SK-N-SH (cell line): Measurements from ENCODE around the gene PSAP. TPM values are rescaled to one million over a fixed set of nuclear protein-coding genes. Genes with fewer than 3 reads are reported as not detected.
A peak's percentile ranks its signal among the peaks of the same experiment; 100 is the strongest.

Experiments used
- CTCF ChIA-PET: fragments of 300-600, 350-600 bp; formaldehyde crosslinking; extraction: SDS; loops from one replicate; lab custom pipeline; 2021; lab: Yijun Ruan, JAX
- POLR2A ChIA-PET: fragments of 350-600 bp; sonication (Branson Sonifier 250); formaldehyde crosslinking; extraction: SDS; loops from one replicate; lab custom pipeline; 2020; ENCODE audit warnings: antibody characterized with exemption, inconsistent platforms; lab: Yijun Ruan, JAX
- DNase-seq: peaks from one replicate; pipeline ENCODE4 v3.0.0; 2012
- H2AFZ ChIP-seq: fragments of 200-600 bp; sonication (generic); 2 replicates; pipeline ENCODE4 v1.8.1; 2016; ENCODE audit warnings: antibody characterized with exemption, mild to moderate bottlenecking, low read depth
- H3F3A ChIP-seq: fragments of 200-600 bp; sonication (generic); replicated peaks from 2 replicates; pipeline ENCODE3; 2016; ENCODE audit warnings: antibody characterized with exemption, mild to moderate bottlenecking; ENCODE audit not compliant: insufficient read depth
- H3K27ac ChIP-seq, 2 experiments: fragments of 200-500 bp in 1 of 2; fragments of 200-600 bp in 1 of 2; sonication (Bioruptor generic) in 1 of 2; sonication (generic), shearing (Covaris generic) in 1 of 2; 2 replicates each; pipeline versions ENCODE4 v1.5.1 to v1.6.1; 2014 to 2016; ENCODE audit warnings: low read depth in 2 of 2, inconsistent platforms in 1 of 2, low read length in 1 of 2, mild to moderate bottlenecking in 1 of 2, mixed read lengths in 1 of 2
- H3K27me3 ChIP-seq: fragments of 200-600 bp; sonication (generic), shearing (Covaris generic); 2 replicates; pipeline ENCODE4 v1.6.1; 2016; ENCODE audit warnings: mixed run types; ENCODE audit not compliant: insufficient read depth
- H3K36me3 ChIP-seq, 2 experiments: fragments of 200-500 bp in 1 of 2; fragments of 200-600 bp in 1 of 2; sonication (Bioruptor generic) in 1 of 2; sonication (generic) in 1 of 2; replicated peaks in 1 of 2; 2 replicates each; pipeline versions ENCODE3 to v1.5.1; 2014 to 2016; ENCODE audit warnings: low read length in 1 of 2, mild to moderate bottlenecking in 1 of 2; ENCODE audit not compliant: insufficient read depth in 2 of 2, control insufficient read depth in 1 of 2
- H3K4me1 ChIP-seq, 2 experiments: fragments of 200-500 bp in 1 of 2; fragments of 200-600 bp in 1 of 2; sonication (Bioruptor generic) in 1 of 2; sonication (generic), shearing (Covaris generic) in 1 of 2; 2 replicates each; pipeline versions ENCODE4 v1.5.1 to v1.6.1; 2014 to 2016; ENCODE audit warnings: low read depth in 1 of 2, low read length in 1 of 2, mixed run types in 1 of 2; ENCODE audit not compliant: insufficient read depth in 2 of 2, control insufficient read depth in 1 of 2
- H3K4me2 ChIP-seq: fragments of 200-600 bp; sonication (generic), shearing (Covaris generic); 2 replicates; pipeline ENCODE4 v1.6.1; 2017; ENCODE audit warnings: mixed run types
- H3K4me3 ChIP-seq, 2 experiments: fragments of 200-500 bp in 1 of 2; fragments of 200-600 bp in 1 of 2; sonication (Bioruptor generic) in 1 of 2; sonication (generic), shearing (Covaris generic) in 1 of 2; 2 replicates each; pipeline versions ENCODE4 v1.5.1 to v1.8.1; 2014 to 2016; ENCODE audit warnings: low read depth in 2 of 2, inconsistent platforms in 1 of 2, low read length in 1 of 2, mild to moderate bottlenecking in 1 of 2, mixed read lengths in 1 of 2, moderate library complexity in 1 of 2
- H3K79me2 ChIP-seq: fragments of 200-600 bp; sonication (generic); 2 replicates; pipeline ENCODE4 v1.8.1; 2017; ENCODE audit warnings: mild to moderate bottlenecking; ENCODE audit not compliant: insufficient read depth
- H3K9ac ChIP-seq: fragments of 200-600 bp; sonication (generic); 2 replicates; pipeline ENCODE4 v1.6.1; 2017; ENCODE audit warnings: mixed run types
- H3K9me2 ChIP-seq: fragments of 200-600 bp; sonication (generic); 2 replicates; pipeline ENCODE4 v1.6.1; 2017; ENCODE audit warnings: mixed run types
- H3K9me3 ChIP-seq: fragments of 200-600 bp; sonication (generic); 2 replicates; pipeline ENCODE4 v1.6.1; 2017; ENCODE audit warnings: mixed run types, mild to moderate bottlenecking, moderate library complexity
- H4K20me1 ChIP-seq: fragments of 200-600 bp; sonication (generic); 2 replicates; pipeline ENCODE4 v1.6.1; 2017; ENCODE audit warnings: mild to moderate bottlenecking, mixed run types; ENCODE audit not compliant: insufficient read depth
- CHD2 ChIP-seq: fragments of 150-350 bp; IDR thresholded peaks from 2 replicates; pipeline ENCODE4 v1.6.1; 2018; ENCODE audit warnings: low read length; ENCODE audit not compliant: partially characterized antibody
- ELF1 ChIP-seq: IDR thresholded peaks from 2 replicates; pipeline ENCODE4 v1.4.0; 2012
- FOXJ3 ChIP-seq: sonication (generic); formaldehyde crosslinking; IDR thresholded peaks from 2 replicates; pipeline ENCODE4 v1.5.1; 2020; ENCODE audit warnings: mild to moderate bottlenecking, missing genetic modification reagents
- GABPA ChIP-seq: IDR thresholded peaks from 2 replicates; pipeline ENCODE4 v1.4.0; 2012; ENCODE audit warnings: low read depth, mild to moderate bottlenecking
- JUND ChIP-seq: IDR thresholded peaks from 2 replicates; pipeline ENCODE4 v1.4.0; 2012
- MEF2A ChIP-seq: IDR thresholded peaks from 2 replicates; pipeline ENCODE4 v1.4.0; 2012; ENCODE audit warnings: low read depth, borderline replicate concordance
- MXI1 ChIP-seq: IDR thresholded peaks from 2 replicates; pipeline ENCODE4 v1.6.1; 2012; ENCODE audit warnings: mild to moderate bottlenecking, low read depth, low read length, improper control_type of control experiment
- NFIC ChIP-seq: IDR thresholded peaks from 2 replicates; pipeline ENCODE4 v1.4.0; 2012; ENCODE audit warnings: borderline replicate concordance
- RAD21 ChIP-seq: IDR thresholded peaks from 2 replicates; pipeline ENCODE4 v1.6.1; 2012; ENCODE audit warnings: mild to moderate bottlenecking, low read length
- RCOR1 ChIP-seq: fragments of 150-350 bp; IDR thresholded peaks from 2 replicates; pipeline ENCODE4 v1.6.1; 2017; ENCODE audit warnings: antibody characterized with exemption, low read length
- RFX5 ChIP-seq: IDR thresholded peaks from 2 replicates; pipeline ENCODE4 v1.6.1; 2012; ENCODE audit warnings: mild to moderate bottlenecking, improper control_type of control experiment, low read length
- SIN3A ChIP-seq: IDR thresholded peaks from 2 replicates; pipeline ENCODE4 v1.6.1; 2012; ENCODE audit warnings: low read depth, mild to moderate bottlenecking, low read length, moderate library complexity, borderline replicate concordance
- TCF12 ChIP-seq: IDR thresholded peaks from 2 replicates; pipeline ENCODE4 v1.4.0; 2012
- WGBS: methylation state at CpG from one replicate; pipeline ENCODE4 v1.1.6; 2017; ENCODE audit warnings: low lambda C conversion rate; 5-methylcytosine and 5-hydroxymethylcytosine counted together
- polyA plus RNA-seq, 3 experiments: library from polyadenylated mRNA; depleted of rRNA; stranded (reverse); fragments of >200 nt; gene quantifications; 2 replicates each; pipeline ENCODE4 v1.2.3, GENCODE V29; 2012
- TF ChIP-seq, protein P1 (sequence below): IDR thresholded peaks from 2 replicates; pipeline ENCODE4 v1.4.0; 2012; ENCODE audit warnings: low read depth, borderline replicate concordance
- TF ChIP-seq, protein P2 (sequence below): fragments of 200-600 bp; sonication (generic); IDR thresholded peaks from 2 replicates; pipeline ENCODE4 v1.6.1; 2017; ENCODE audit warnings: antibody characterized with exemption, mild to moderate bottlenecking, moderate library complexity
- TF ChIP-seq, protein P3 (sequence below): fragments of 150-350 bp; IDR thresholded peaks from 2 replicates; pipeline ENCODE4 v1.6.1; 2016; ENCODE audit warnings: mild to moderate bottlenecking, low read depth, low read length
- TF ChIP-seq, protein P4 (sequence below): fragments of 150-350 bp; IDR thresholded peaks from 2 replicates; pipeline ENCODE4 v1.6.1; 2017; ENCODE audit warnings: antibody characterized with exemption, low read length, low read depth, borderline replicate concordance
- TF ChIP-seq, protein P5 (sequence below): IDR thresholded peaks from 2 replicates; pipeline ENCODE4 v1.4.0; 2012; ENCODE audit warnings: low read depth

Gene PSAP
- polyA plus RNA-seq, 1 of the 3 experiments (the other 2 are of a cell fraction), result 1,647 TPM

DNA sequence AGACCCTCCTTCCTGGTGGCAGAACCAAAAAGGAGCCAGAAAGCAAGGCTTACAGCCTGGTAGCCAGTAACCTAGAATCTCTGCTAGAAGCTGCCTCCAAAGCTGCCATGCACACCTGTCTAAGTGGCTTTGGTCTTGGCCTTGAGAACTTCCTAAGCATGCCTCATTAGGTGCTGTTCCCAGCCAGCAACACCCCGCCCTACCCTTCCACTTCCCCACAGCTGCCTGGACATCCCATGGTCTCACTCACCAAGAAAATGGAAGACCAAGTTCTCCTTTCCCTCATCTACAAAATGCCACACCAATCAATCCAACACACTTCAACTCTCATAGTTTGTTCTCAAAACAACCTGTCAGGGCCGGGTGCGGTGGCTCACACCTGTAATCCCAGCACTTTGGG is 4.2 kb downstream of the PSAP start:
- Histone ChIP-seq H3F3A (no peaks in the 10 kb centered on the region), H2AFZ (no peak overlapping the region), H3K36me3 (peaks cover 0 to 6% of the 10 kb centered on the region in 2 experiments), H3K27me3 (no peaks in the 10 kb centered on the region), H4K20me1 (peaks cover 84% of the 10 kb centered on the region), H3K4me3 (no peak overlapping the region), H3K79me2 (peaks cover 92% of the 10 kb centered on the region), H3K4me1 (peaks cover 24 to 28% of the 10 kb centered on the region in 2 experiments; a peak in 3 of 4 replicates), H3K9me2 (no peaks in the 10 kb centered on the region), H3K27ac (no peak overlapping the region), H3K4me2 (no peak overlapping the region), H3K9me3 (no peaks in the 10 kb centered on the region), H3K9ac (no peak overlapping the region)
- WGBS, result 100% methylated on average over 3 of the region's 3 CpGs
- ChIA-PET CTCF (interaction anchor here (1.0 to 1.7 kb wide), 2 partner anchors 50 to 150 kb away, joined by 3 to 8 read pairs; no protein-coding TSS in a partner anchor), POLR2A (no interaction called here)
- DNase-seq, result no peak
- TF ChIP-seq, protein P1, sequence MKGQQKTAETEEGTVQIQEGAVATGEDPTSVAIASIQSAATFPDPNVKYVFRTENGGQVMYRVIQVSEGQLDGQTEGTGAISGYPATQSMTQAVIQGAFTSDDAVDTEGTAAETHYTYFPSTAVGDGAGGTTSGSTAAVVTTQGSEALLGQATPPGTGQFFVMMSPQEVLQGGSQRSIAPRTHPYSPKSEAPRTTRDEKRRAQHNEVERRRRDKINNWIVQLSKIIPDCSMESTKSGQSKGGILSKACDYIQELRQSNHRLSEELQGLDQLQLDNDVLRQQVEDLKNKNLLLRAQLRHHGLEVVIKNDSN, result no peak
- TF ChIP-seq CHD2 (no peak), TCF12 (no peak)
- TF ChIP-seq, protein P2, sequence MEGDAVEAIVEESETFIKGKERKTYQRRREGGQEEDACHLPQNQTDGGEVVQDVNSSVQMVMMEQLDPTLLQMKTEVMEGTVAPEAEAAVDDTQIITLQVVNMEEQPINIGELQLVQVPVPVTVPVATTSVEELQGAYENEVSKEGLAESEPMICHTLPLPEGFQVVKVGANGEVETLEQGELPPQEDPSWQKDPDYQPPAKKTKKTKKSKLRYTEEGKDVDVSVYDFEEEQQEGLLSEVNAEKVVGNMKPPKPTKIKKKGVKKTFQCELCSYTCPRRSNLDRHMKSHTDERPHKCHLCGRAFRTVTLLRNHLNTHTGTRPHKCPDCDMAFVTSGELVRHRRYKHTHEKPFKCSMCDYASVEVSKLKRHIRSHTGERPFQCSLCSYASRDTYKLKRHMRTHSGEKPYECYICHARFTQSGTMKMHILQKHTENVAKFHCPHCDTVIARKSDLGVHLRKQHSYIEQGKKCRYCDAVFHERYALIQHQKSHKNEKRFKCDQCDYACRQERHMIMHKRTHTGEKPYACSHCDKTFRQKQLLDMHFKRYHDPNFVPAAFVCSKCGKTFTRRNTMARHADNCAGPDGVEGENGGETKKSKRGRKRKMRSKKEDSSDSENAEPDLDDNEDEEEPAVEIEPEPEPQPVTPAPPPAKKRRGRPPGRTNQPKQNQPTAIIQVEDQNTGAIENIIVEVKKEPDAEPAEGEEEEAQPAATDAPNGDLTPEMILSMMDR, result no peak

DNA sequence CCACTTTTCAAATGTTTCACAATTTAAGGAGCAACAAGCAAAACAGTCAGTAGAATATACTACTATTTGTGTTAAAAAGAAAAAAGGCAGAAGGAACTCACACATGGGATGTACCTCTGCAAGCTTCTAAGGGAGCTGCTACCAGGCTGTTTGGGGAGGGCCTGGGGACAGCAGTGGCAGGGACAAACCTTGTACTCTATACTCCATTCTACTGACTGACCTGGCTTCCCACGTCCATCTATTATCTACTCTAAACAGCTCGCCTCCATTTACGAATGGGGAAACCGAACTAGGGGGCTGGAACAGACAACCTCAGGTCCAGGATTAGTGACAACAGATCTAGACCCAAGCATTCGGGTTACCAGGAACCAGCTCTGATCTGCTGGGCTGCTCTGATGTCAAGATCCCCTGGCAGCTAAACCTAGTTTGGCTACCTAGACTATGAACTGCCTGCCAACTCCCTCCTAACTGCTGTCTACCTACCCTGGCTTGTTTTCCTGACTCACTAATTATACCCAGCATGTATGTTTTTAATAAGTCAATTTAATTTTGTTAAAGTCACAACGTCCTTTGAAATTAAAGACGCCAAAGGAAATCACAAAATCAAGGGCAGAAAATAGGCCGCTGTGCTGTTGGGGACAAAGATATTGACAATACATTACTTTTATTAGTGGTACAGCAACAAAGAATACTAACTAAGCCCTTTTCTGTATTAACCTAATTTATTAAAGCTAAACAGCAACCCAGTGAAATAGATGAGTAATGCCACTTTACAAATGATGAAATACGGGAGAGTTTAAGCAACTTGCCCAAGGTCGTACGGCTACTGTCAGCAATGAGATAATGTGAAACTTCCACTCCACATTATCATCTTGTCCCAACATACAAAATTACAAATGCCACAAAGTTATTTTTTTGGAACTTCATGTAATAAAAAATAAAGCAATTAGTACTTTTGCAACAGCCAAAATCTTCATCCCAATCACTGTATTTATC is 5.3 kb downstream of the PSAP start:
- Histone ChIP-seq H3K9me2 (no peaks in the 10 kb centered on the region), H3K4me3 (no peak overlapping the region), H3K9ac (no peak overlapping the region), H3F3A (peaks cover 3% of the 10 kb centered on the region), H3K27ac (no peak overlapping the region; a peak in 1 of 4 replicates), H2AFZ (no peak overlapping the region), H3K79me2 (peaks cover 100% of the 10 kb centered on the region), H3K27me3 (no peaks in the 10 kb centered on the region), H3K4me2 (0 out of 2 replicates have a peak overlapping the region, but pooled peaks have one; percentile 7), H3K4me1 (peaks cover 24 to 37% of the 10 kb centered on the region in 2 experiments), H3K36me3 (peaks cover 0 to 6% of the 10 kb centered on the region in 2 experiments), H3K9me3 (no peaks in the 10 kb centered on the region), H4K20me1 (peaks cover 96% of the 10 kb centered on the region)
- CTCF ChIA-PET, result interaction anchor here (0.7 to 2.5 kb wide), 3 partner anchors 51 to 149 kb away, joined by 3 to 12 read pairs (median 3); partner anchors contain the start of gene VSIR
- DNase-seq, result no peak
- POLR2A ChIA-PET, result no interaction called here
- WGBS, result 88% methylated on average over 11 of the region's 11 CpGs
- no peak for TF ChIP-seq JUND
- TF ChIP-seq RCOR1, result no peak
- no peak for TF ChIP-seq GABPA
- TF ChIP-seq NFIC, result no peak
- no peak for TF ChIP-seq RFX5
- no peak for TF ChIP-seq TCF12
- no peak for TF ChIP-seq MXI1
- TF ChIP-seq SIN3A, result no peak
- TF ChIP-seq RAD21, result no peak
- TF ChIP-seq, protein P3, sequence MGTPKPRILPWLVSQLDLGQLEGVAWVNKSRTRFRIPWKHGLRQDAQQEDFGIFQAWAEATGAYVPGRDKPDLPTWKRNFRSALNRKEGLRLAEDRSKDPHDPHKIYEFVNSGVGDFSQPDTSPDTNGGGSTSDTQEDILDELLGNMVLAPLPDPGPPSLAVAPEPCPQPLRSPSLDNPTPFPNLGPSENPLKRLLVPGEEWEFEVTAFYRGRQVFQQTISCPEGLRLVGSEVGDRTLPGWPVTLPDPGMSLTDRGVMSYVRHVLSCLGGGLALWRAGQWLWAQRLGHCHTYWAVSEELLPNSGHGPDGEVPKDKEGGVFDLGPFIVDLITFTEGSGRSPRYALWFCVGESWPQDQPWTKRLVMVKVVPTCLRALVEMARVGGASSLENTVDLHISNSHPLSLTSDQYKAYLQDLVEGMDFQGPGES, result no peak
- TF ChIP-seq ELF1, result no peak
- no peak for TF ChIP-seq FOXJ3 (CRISPR knock-in tag)
- no peak for TF ChIP-seq MEF2A
- TF ChIP-seq, protein P4, sequence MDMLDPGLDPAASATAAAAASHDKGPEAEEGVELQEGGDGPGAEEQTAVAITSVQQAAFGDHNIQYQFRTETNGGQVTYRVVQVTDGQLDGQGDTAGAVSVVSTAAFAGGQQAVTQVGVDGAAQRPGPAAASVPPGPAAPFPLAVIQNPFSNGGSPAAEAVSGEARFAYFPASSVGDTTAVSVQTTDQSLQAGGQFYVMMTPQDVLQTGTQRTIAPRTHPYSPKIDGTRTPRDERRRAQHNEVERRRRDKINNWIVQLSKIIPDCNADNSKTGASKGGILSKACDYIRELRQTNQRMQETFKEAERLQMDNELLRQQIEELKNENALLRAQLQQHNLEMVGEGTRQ, result no peak
- TF ChIP-seq, protein P5, sequence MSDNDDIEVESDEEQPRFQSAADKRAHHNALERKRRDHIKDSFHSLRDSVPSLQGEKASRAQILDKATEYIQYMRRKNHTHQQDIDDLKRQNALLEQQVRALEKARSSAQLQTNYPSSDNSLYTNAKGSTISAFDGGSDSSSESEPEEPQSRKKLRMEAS, result no peak
